A673 (cell line): ENCODE measurements around the gene TTN. TPM values are rescaled to one million over a fixed set of nuclear protein-coding genes. Genes with fewer than 3 reads are reported as not detected.

Source experiments
- BruUV-seq: library from RNA; stranded (reverse); fragments of 400-500 nt; replicated peaks from 2 replicates; lab custom pipeline; 2021; lab: Mats Ljungman, UMichigan
- CTCF ChIA-PET: fragments of 300-600 bp; sonication (Branson Sonifier 250); formaldehyde crosslinking; loops from one replicate; lab custom pipeline; 2022; ENCODE audit warnings: antibody characterized with exemption; lab: Charles Lee
- POLR2A ChIA-PET: fragments of 300-600 bp; sonication (Branson Sonifier 250); formaldehyde crosslinking; loops from one replicate; lab custom pipeline; 2022; ENCODE audit warnings: antibody characterized with exemption; ENCODE audit not compliant: low non-redundant PET; lab: Charles Lee
- DNase-seq: peaks from one replicate; pipeline ENCODE4 v3.0.0-alpha.2; 2015; ENCODE audit warnings: low spot score
- H3K27ac ChIP-seq: fragments of 200-600 bp; sonication (generic); 2 replicates; pipeline ENCODE4 v1.5.1; 2016; ENCODE audit warnings: mixed run types, low read depth, mild to moderate bottlenecking, mixed read lengths, antibody characterized with exemption, low read length; ENCODE audit not compliant: poor library complexity, severe bottlenecking
- H3K27me3 ChIP-seq: fragments of 200-600 bp; sonication (generic); replicated peaks from 2 replicates; pipeline ENCODE4 v1.6.1; 2017; ENCODE audit warnings: mixed run types, low read depth, mild to moderate bottlenecking, mixed read lengths, antibody characterized with exemption, low read length; ENCODE audit not compliant: insufficient read depth, poor library complexity
- H3K36me3 ChIP-seq: fragments of 200-600 bp; sonication (generic); 2 replicates; pipeline ENCODE4 v1.6.1; 2016; ENCODE audit warnings: mixed run types, mild to moderate bottlenecking, mixed read lengths, antibody characterized with exemption, low read length; ENCODE audit not compliant: insufficient read depth, poor library complexity, severe bottlenecking
- H3K4me1 ChIP-seq: fragments of 200-600 bp; sonication (generic); 2 replicates; pipeline ENCODE4 v1.6.1; 2017; ENCODE audit warnings: mixed run types, mild to moderate bottlenecking, mixed read lengths, antibody characterized with exemption, low read length; ENCODE audit not compliant: insufficient read depth, poor library complexity, severe bottlenecking
- H3K4me3 ChIP-seq: fragments of 200-600 bp; sonication (generic); 2 replicates; pipeline ENCODE4 v1.5.1; 2016; ENCODE audit warnings: low read depth, mixed run types, mild to moderate bottlenecking, mixed read lengths, low read length; ENCODE audit not compliant: poor library complexity, severe bottlenecking
- H3K9me3 ChIP-seq: fragments of 200-600 bp; sonication (generic); 2 replicates; pipeline ENCODE4 v1.6.1; 2016; ENCODE audit warnings: mixed run types, low read depth, mild to moderate bottlenecking, mixed read lengths, antibody characterized with exemption, low read length; ENCODE audit not compliant: poor library complexity, severe bottlenecking
- CTCF ChIP-seq: fragments of 300-800, 200-600 bp; sonication (generic); conservative IDR thresholded peaks from 2 replicates; pipeline ENCODE4 v1.5.1; 2017; ENCODE audit warnings: low read depth, mild to moderate bottlenecking, antibody characterized with exemption, low read length, moderate library complexity, mixed read lengths
- EZH2 ChIP-seq: fragments of 200-600 bp; sonication (generic); IDR thresholded peaks from 2 replicates; pipeline ENCODE4 v1.6.1; 2017; ENCODE audit warnings: borderline replicate concordance, low read depth, mild to moderate bottlenecking, mixed read lengths, antibody characterized with exemption, low read length; ENCODE audit not compliant: poor library complexity, severe bottlenecking
- intact Hi-C: fragments of 100-400 bp; cut with micrococcal nuclease; formaldehyde crosslinking; loops from one replicate; pipeline ENCODE4 v1.10.0; 2022; ENCODE audit not compliant: unreplicated experiment
- total RNA-seq: library from RNA; stranded (reverse); gene quantifications from 2 replicates; pipeline ENCODE4 v1.2.3, GENCODE V29; 2021

The TTN gene
- total RNA-seq, 1 experiment from 2014 or later, result under 0.01 TPM

- Histone ChIP-seq H3K4me3 (peak overlapping the region; percentile 60), H3K9me3 (no peaks in the 10 kb centered on the region), H3K4me1 (peaks cover 29% of the 10 kb centered on the region), H3K36me3 (no peaks in the 10 kb centered on the region), H3K27ac (peak overlapping the region; percentile 92), H3K27me3 (no peaks in the 10 kb centered on the region)
- CTCF ChIA-PET, result no interaction called here
- DNase-seq, result peak; percentile 42
- no TSS peak for BruUV-seq
- intact Hi-C loops, result loop anchor here (1.0 kb wide), 1 partner anchor 26 kb away; the partner anchor contains the start of genes PJVK and PRKRA
- POLR2A ChIA-PET, result no interaction called here
- TF ChIP-seq CTCF (no peak), EZH2 (no peak)
Observed at GRCh38 chr2:178477443-178478129, 329.6 kb downstream of the TTN start.

GRCh38 chr2:178476477-178476876, 330.7 kb downstream of the TTN start:
- ChIA-PET POLR2A (no interaction called here), CTCF (no interaction called here)
- Histone ChIP-seq H3K9me3 (no peaks in the 10 kb centered on the region), H3K27me3 (no peaks in the 10 kb centered on the region), H3K36me3 (no peaks in the 10 kb centered on the region), H3K27ac (no peak overlapping the region), H3K4me1 (peaks cover 18% of the 10 kb centered on the region), H3K4me3 (no peak overlapping the region)
- TF ChIP-seq EZH2, result no peak
- TF ChIP-seq CTCF, result no peak
- intact Hi-C loops, result no loop called here
- no peak for DNase-seq
- BruUV-seq, result no TSS peak

Other genes starting within 250 kb of the TTN start
- not detected in 2 replicates for gene CCDC141, start 242.7 kb upstream of the TTN start, total RNA-seq